Cardiac ventricle fibroblast (primary cell): Measurements from ENCODE around the gene UBE2E1. TPM values are rescaled to one million over a fixed set of nuclear protein-coding genes. Genes with fewer than 3 reads are reported as not detected.

Source experiments
- total RNA-seq: library from RNA; depleted of rRNA; stranded (reverse); fragments of >200 nt; gene quantifications from 2 replicates; pipeline ENCODE4 v1.2.3, GENCODE V29; 2015

UBE2E1 gene
- 50.1 and 61.5 TPM in 2 replicates for total RNA-seq

DNA sequence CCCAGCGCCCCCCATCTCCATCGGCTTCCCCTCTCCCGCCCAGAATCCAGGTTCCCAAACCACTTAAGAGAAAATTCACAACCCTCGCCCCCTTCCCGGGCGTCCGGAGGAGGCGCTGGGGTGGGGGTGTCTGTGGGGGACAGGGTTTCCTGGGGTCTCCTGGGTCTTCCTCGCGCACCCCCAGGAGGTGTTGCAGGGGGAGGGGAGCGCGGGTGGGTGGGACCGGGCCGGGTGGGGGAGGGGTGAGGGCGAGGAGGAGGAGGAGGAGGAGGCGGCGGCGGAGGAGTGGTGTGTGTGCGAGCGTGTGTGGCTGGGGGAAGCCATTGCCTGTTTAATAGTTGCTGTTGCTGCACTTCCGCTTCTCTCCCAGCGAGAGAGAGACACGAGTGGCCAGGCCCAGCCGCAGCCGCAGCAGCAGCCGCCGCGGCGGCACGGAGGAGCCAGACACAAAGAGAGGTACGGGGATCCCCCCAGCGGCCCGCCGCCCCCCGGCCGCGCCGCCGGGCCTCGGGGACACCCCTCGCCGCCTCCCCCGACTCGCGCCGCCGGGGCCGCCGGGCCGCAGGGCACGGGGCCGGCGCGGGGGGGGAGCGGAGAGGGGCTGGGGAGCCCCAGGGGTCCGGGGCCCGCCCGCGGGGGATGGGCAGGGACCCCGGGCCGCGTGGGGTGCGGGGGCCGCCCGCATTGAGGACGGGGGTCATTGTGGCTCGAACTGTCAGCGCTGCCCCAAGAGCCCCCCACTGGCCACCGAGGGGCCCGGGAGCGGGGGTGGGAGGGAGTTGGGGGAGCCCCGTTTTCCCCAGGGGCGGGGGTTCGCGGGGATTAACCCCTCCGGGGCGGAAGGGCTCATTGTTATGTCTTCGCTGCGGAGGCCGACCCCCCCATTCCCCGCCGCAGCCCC, at the start of gene UBE2E1:
Gene UBE2E1, plus strand, starts transcription at position 323 of the 901 bp plus-strand sequence. CDS start 1,315 bp downstream, outside the sequence.

DNA sequence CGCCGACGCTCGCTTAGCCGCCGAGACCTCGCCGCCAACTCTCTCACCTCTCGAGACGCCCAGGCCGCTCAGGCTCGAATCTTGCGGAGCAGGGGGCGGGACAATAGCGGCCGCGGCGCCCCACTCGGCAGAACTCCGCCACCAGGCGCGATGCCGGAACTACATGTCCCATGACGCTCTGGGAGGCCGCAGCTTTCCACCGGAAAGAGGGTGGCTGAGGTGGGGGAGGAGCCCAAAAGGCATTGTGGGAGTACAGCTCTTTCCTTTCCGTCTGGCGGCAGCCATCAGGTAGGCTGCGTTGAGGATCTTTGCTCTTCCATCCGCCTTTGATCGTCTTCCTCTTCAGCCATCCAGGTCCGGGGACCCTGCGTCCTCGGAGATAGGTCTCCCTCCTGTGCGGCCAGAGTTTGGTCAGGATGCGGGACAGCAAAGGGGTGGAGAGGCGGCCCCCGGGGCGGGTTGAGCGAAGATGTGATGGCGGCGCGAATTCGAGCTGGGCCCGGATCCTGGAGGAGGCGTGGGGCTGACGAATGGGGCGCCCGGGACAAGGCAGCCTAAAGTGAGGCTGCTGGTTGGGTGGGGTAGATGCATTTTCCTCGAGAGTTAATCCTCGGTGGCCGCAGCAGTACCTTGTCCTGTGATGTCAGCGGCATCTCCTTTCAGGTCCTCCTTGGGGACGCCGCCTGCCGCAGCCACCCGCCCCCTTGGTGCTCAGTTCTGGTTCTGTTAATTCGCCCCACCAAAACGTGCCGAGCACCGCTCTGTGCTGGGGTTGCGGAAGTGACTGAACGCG, 111.3 kb downstream of the UBE2E1 start, which contains the start of the genes NKIRAS1 and RPL15:
Gene NKIRAS1, minus strand, starts transcription at position 105 of the 793 bp plus-strand sequence. CDS start 6,086 bp downstream, outside the sequence.
Gene RPL15, plus strand, starts transcription at position 247 of the 793 bp plus-strand sequence. CDS start 728 bp downstream, outside the sequence.

Other genes with a start within 250 kb of the UBE2E1 start
- gene NKIRAS1, start 111.0 kb downstream of the UBE2E1 start, total RNA-seq = 10.4 and 11.4 TPM in 2 replicates
- gene RPL15, start 111.2 kb downstream of the UBE2E1 start, total RNA-seq = 2,699 and 2,879 TPM in 2 replicates
- 11.9 and 13.6 TPM in 2 replicates for gene NR1D2, start 139.3 kb downstream of the UBE2E1 start, total RNA-seq